HCT116 (cell line): ENCODE measurements around the gene ARL6.

Source experiments
- ATF3 ChIP-seq: IDR thresholded peaks from 2 replicates; pipeline ENCODE4 v1.6.1; 2012
- CEBPB ChIP-seq: IDR thresholded peaks from 2 replicates; pipeline ENCODE4 v1.6.1; 2012; ENCODE audit warnings: low read depth
- CTCF ChIP-seq, 3 experiments: fragments of 200-600 bp in 1 of 3; sonication (generic) in 1 of 3; IDR thresholded peaks in 2 of 3; conservative IDR thresholded peaks in 1 of 3; 2 replicates each; pipeline ENCODE4 v1.5.1; 2012 to 2017; ENCODE audit warnings: low read depth in 2 of 3, low read length in 2 of 3, antibody characterized with exemption in 1 of 3, borderline replicate concordance in 1 of 3, control low read depth in 1 of 3, mild to moderate bottlenecking in 1 of 3, mixed read lengths in 1 of 3, mixed run types in 1 of 3, moderate library complexity in 1 of 3; ENCODE audit not compliant: insufficient read depth in 1 of 3
- EZH2phosphoT487 ChIP-seq: fragments of 200-600 bp; IDR thresholded peaks from 2 replicates; pipeline ENCODE4 v1.6.1; 2018; ENCODE audit warnings: antibody characterized with exemption, borderline replicate concordance
- FOSL1 ChIP-seq: IDR thresholded peaks from 2 replicates; pipeline ENCODE4 v1.6.1; 2012; ENCODE audit warnings: low read depth
- POLR2A ChIP-seq: IDR thresholded peaks from 2 replicates; pipeline ENCODE4 v1.7.0; 2011; ENCODE audit warnings: borderline replicate concordance; ENCODE audit not compliant: insufficient read depth, insufficient read length; ENCODE audit errors: extremely low read depth
- SP1 ChIP-seq: IDR thresholded peaks from 2 replicates; pipeline ENCODE4 v1.6.1; 2012; ENCODE audit warnings: low read depth
- YY1 ChIP-seq: IDR thresholded peaks from 2 replicates; pipeline ENCODE4 v1.6.1; 2011; ENCODE audit warnings: low read length, low read depth, moderate library complexity, mild to moderate bottlenecking; ENCODE audit not compliant: insufficient replicate concordance; ENCODE audit errors: extremely low read depth
- ZBTB33 ChIP-seq: IDR thresholded peaks from 2 replicates; pipeline ENCODE4 v1.6.1; 2011; ENCODE audit warnings: mild to moderate bottlenecking, low read length, moderate library complexity; ENCODE audit not compliant: insufficient replicate concordance; ENCODE audit errors: extremely low read depth

GRCh38 chr3:97823046-97824004, 58.8 kb downstream of the ARL6 start:
- TF ChIP-seq EZH2phosphoT487 (no peak), CTCF (IDR thresholded peaks at IDR 0.05 in 2 of 3, conservative IDR thresholded peaks at IDR 0.05 in 1 of 3; ENCODE audit: borderline replicate concordance in 1 of 3, insufficient read depth in 1 of 3, low read depth in 2 of 3, low read length in 2 of 3) (no peak), ATF3 (no peak), CEBPB (no peak), ZBTB33 (no peak), FOSL1 (no peak), SP1 (no peak), POLR2A (no peak), YY1 (no peak)
